Panc1 (cell line): ENCODE results near the gene NGB. TPM values are rescaled to one million over a fixed set of nuclear protein-coding genes. Genes with fewer than 3 reads are reported as not detected.

ENCODE experiments used
- ATAC-seq: fragments of 200-7000 bp; cut with Tn5 transposase; 2 replicates; pipeline ENCODE4 v1.9.1; 2020; ENCODE audit warnings: mild to moderate bottlenecking, moderate library complexity
- BruUV-seq: library from RNA; stranded (reverse); fragments of 400-500 nt; replicated peaks from 2 replicates; lab custom pipeline; 2021; lab: Mats Ljungman, UMichigan
- CTCF ChIA-PET: fragments of 300-600 bp; sonication (Branson Sonifier 250); formaldehyde crosslinking; loops from one replicate; lab custom pipeline; 2022; ENCODE audit warnings: antibody characterized with exemption; lab: Charles Lee
- POLR2A ChIA-PET: fragments of 300-600 bp; sonication (Branson Sonifier 250); formaldehyde crosslinking; loops from one replicate; lab custom pipeline; 2022; ENCODE audit warnings: antibody characterized with exemption; lab: Charles Lee
- DNase-seq: peaks from one replicate; pipeline ENCODE4 v3.0.0-alpha.2; 2010; ENCODE audit warnings: low read depth, low spot score
- H3K27ac ChIP-seq: 2 replicates; pipeline ENCODE4 v1.5.1; 2011; ENCODE audit warnings: mild to moderate bottlenecking, low read length, inconsistent platforms
- H3K27me3 ChIP-seq: fragments of 200-500 bp; sonication (Bioruptor generic); 2 replicates; pipeline ENCODE4 v1.6.0; 2014; ENCODE audit warnings: low read length, inconsistent platforms; ENCODE audit not compliant: control insufficient read depth, insufficient read depth
- H3K36me3 ChIP-seq: fragments of 200-500 bp; sonication (Bioruptor generic); 2 replicates; pipeline ENCODE4 v1.5.1; 2014; ENCODE audit warnings: inconsistent platforms, mild to moderate bottlenecking, low read length, moderate library complexity; ENCODE audit not compliant: control insufficient read depth, insufficient read depth
- H3K4me1 ChIP-seq: 2 replicates; pipeline ENCODE4 v1.5.1; 2011; ENCODE audit warnings: inconsistent platforms, mild to moderate bottlenecking, low read length, moderate library complexity; ENCODE audit not compliant: control insufficient read depth, insufficient read depth
- H3K4me3 ChIP-seq, 2 experiments: 2 replicates each; pipeline ENCODE4 v1.5.1; 2011 to 2012; ENCODE audit warnings: low read depth in 2 of 2, low read length in 2 of 2, mild to moderate bottlenecking in 2 of 2, inconsistent platforms in 1 of 2, moderate library complexity in 1 of 2
- H3K9me3 ChIP-seq: fragments of 200-500 bp; sonication (Bioruptor generic); 2 replicates; pipeline ENCODE4 v1.5.1; 2014; ENCODE audit warnings: low read depth, mild to moderate bottlenecking, inconsistent platforms, low read length, moderate library complexity; ENCODE audit not compliant: control insufficient read depth, insufficient read depth
- POLR2AphosphoS5 ChIP-seq: IDR thresholded peaks from 2 replicates; pipeline ENCODE4 v1.6.1; 2012; ENCODE audit warnings: mild to moderate bottlenecking, low read depth, low read length, moderate library complexity
- SIN3A ChIP-seq: IDR thresholded peaks from 2 replicates; pipeline ENCODE4 v1.6.1; 2012; ENCODE audit warnings: low read depth, mild to moderate bottlenecking, low read length, moderate library complexity, borderline replicate concordance; ENCODE audit not compliant: insufficient read depth
- TCF7L2 ChIP-seq: IDR thresholded peaks from 2 replicates; pipeline ENCODE4 v1.6.1; 2011; ENCODE audit warnings: mild to moderate bottlenecking, low read depth, low read length, inconsistent platforms
- in situ Hi-C: cut with HindIII; loops from 2 replicates; pipeline ENCODE4 v1.10.0; 2016; ENCODE audit warnings: low sequenced_read_pairs, low pct_unique_long_range_greater_than_20kb
- intact Hi-C: fragments of 100-400 bp; cut with micrococcal nuclease; formaldehyde crosslinking; loops from one replicate; pipeline ENCODE4 v1.10.0; 2022; ENCODE audit not compliant: unreplicated experiment
- total RNA-seq: library from RNA; stranded (reverse); gene quantifications from one replicate; pipeline ENCODE4 v1.2.1, GENCODE V29; 2021; ENCODE audit not compliant: unreplicated experiment
- TF ChIP-seq, protein P1 (sequence below), 2 experiments: IDR thresholded peaks; 2 replicates each; pipeline ENCODE4 v1.6.1; 2011 to 2012; ENCODE audit warnings: low read depth in 2 of 2, control low read depth in 1 of 2, low read length in 1 of 2, mild to moderate bottlenecking in 1 of 2, moderate library complexity in 1 of 2; ENCODE audit not compliant: insufficient read depth in 1 of 2
- TF ChIP-seq, protein P2 (sequence below): fragments of 450-650 bp; IDR thresholded peaks from 2 replicates; pipeline ENCODE4 v1.5.1; 2017; ENCODE audit warnings: mild to moderate bottlenecking

Gene NGB
- total RNA-seq, 1 experiment from 2014 or later: not detected

DNA sequence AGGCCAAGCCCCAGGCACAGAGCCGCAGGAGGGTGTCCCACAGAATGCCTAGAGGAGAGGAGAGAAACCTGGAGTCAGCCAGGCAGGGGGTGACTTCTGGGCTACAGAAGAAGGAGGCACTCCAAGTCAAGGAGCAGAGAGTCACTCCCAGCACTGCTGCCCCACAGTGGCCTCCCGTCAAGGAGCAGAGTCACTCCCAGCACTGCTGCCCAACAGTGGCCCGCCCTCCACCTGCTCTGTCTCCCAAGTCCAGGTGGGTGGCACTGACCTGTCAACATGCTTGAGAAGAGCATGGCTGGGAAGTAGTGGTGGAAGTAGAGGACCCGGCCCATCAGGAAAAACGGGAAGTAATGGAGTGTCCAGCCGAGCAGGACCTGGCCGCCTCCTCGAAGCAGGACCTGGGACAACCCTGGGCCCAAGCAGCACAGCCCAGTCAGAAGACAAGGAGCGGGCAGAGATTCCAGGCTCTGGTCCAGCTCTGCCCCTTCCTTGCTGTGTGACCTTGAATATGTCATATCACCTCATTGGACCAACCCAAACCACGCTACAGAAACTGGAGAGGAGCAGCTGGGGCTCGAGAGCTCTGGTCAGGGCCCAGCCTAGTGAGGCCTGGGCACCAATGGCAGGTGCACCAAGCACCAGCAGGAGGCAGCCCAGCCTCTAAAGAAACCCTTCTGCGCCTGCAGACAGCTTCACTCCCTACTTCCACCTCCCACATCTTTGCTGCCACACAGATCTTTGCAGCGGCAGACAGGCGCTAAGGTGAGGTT, 7.6 kb upstream of the NGB start:
- Histone ChIP-seq H3K4me3 (no peak overlapping the region), H3K27me3 (no peaks in the 10 kb centered on the region), H3K9me3 (no peaks in the 10 kb centered on the region), H3K4me1 (no peaks in the 10 kb centered on the region), H3K27ac (no peak overlapping the region), H3K36me3 (peaks cover 4% of the 10 kb centered on the region; the same call in 1 of the 2 replicates)
- BruUV-seq: no TSS peak
- no peak for DNase-seq
- ChIA-PET POLR2A (interaction anchor here (0.6 kb wide), 1 partner anchor 40 kb away, joined by 8 read pairs; no protein-coding TSS in a partner anchor), CTCF (no interaction called here)
- no peak for ATAC-seq
- TF ChIP-seq, protein P1, sequence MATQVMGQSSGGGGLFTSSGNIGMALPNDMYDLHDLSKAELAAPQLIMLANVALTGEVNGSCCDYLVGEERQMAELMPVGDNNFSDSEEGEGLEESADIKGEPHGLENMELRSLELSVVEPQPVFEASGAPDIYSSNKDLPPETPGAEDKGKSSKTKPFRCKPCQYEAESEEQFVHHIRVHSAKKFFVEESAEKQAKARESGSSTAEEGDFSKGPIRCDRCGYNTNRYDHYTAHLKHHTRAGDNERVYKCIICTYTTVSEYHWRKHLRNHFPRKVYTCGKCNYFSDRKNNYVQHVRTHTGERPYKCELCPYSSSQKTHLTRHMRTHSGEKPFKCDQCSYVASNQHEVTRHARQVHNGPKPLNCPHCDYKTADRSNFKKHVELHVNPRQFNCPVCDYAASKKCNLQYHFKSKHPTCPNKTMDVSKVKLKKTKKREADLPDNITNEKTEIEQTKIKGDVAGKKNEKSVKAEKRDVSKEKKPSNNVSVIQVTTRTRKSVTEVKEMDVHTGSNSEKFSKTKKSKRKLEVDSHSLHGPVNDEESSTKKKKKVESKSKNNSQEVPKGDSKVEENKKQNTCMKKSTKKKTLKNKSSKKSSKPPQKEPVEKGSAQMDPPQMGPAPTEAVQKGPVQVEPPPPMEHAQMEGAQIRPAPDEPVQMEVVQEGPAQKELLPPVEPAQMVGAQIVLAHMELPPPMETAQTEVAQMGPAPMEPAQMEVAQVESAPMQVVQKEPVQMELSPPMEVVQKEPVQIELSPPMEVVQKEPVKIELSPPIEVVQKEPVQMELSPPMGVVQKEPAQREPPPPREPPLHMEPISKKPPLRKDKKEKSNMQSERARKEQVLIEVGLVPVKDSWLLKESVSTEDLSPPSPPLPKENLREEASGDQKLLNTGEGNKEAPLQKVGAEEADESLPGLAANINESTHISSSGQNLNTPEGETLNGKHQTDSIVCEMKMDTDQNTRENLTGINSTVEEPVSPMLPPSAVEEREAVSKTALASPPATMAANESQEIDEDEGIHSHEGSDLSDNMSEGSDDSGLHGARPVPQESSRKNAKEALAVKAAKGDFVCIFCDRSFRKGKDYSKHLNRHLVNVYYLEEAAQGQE (IDR thresholded peaks at IDR 0.05; ENCODE audit: insufficient read depth in 1 of 2, low read depth in 2 of 2, low read length in 1 of 2): no peak
- TF ChIP-seq SIN3A: no peak
- TF ChIP-seq, protein P2, sequence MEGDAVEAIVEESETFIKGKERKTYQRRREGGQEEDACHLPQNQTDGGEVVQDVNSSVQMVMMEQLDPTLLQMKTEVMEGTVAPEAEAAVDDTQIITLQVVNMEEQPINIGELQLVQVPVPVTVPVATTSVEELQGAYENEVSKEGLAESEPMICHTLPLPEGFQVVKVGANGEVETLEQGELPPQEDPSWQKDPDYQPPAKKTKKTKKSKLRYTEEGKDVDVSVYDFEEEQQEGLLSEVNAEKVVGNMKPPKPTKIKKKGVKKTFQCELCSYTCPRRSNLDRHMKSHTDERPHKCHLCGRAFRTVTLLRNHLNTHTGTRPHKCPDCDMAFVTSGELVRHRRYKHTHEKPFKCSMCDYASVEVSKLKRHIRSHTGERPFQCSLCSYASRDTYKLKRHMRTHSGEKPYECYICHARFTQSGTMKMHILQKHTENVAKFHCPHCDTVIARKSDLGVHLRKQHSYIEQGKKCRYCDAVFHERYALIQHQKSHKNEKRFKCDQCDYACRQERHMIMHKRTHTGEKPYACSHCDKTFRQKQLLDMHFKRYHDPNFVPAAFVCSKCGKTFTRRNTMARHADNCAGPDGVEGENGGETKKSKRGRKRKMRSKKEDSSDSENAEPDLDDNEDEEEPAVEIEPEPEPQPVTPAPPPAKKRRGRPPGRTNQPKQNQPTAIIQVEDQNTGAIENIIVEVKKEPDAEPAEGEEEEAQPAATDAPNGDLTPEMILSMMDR: no peak; the same call in 1 of the 2 replicates
- no peak for TF ChIP-seq POLR2AphosphoS5
- no peak for TF ChIP-seq TCF7L2
- intact Hi-C loops: no loop called here
- in situ Hi-C loops: no loop called here

GRCh38 chr14:77276959-77277358, 6.0 kb upstream of the NGB start:
- intact Hi-C loops (no loop called here), in situ Hi-C loops (no loop called here)
- Histone ChIP-seq H3K4me3 (no peak overlapping the region), H3K36me3 (no peaks in the 10 kb centered on the region), H3K27ac (no peak overlapping the region), H3K9me3 (no peaks in the 10 kb centered on the region), H3K4me1 (no peaks in the 10 kb centered on the region), H3K27me3 (no peaks in the 10 kb centered on the region)
- no peak for ATAC-seq
- ChIA-PET CTCF (no interaction called here), POLR2A (no interaction called here)
- TF ChIP-seq, protein P1 (IDR thresholded peaks at IDR 0.05; ENCODE audit: insufficient read depth in 1 of 2, low read depth in 2 of 2, low read length in 1 of 2): no peak
- TF ChIP-seq, protein P2: no peak
- TF ChIP-seq POLR2AphosphoS5: no peak
- TF ChIP-seq SIN3A: no peak
- TF ChIP-seq TCF7L2: no peak
- no peak for DNase-seq
- no TSS peak for BruUV-seq
